Heart right ventricle (tissue), 16 donors: ENCODE results near the gene KRT27. TPM values are rescaled to one million over a fixed set of nuclear protein-coding genes. Genes with fewer than 3 reads are reported as not detected.
"Not testable (repeated sequence)": the region's sequence is repeated elsewhere in the genome, so short reads cannot be mapped to it uniquely, and the experiment has no call there.

ENCODE experiments used
- ATAC-seq, 8 donors: fragments of 200-7000 bp; cut with Tn5 transposase; one replicate each; pipeline ENCODE4 v1.9.1; 2020; ENCODE audit warnings: mild to moderate bottlenecking in 8 of 8, moderate library complexity in 8 of 8, moderate number of reproducible peaks in 1 of 8
- DNase-seq, 2 donors: peaks; one replicate each; pipeline ENCODE4 v3.0.0-alpha.2; 2020
- H3K27ac ChIP-seq, 10 donors: fragments of 200-600 bp; sonication (generic) in 2 of 10; one replicate each; pipeline versions ENCODE4 v1.5.0 to v1.8.0; 2020 to 2022; ENCODE audit warnings: mild to moderate bottlenecking in 3 of 10
- H3K27me3 ChIP-seq, 7 donors: fragments of 200-600 bp; one replicate each; pipeline ENCODE4 v1.8.0; 2021 to 2022; ENCODE audit warnings: mild to moderate bottlenecking in 2 of 7
- H3K36me3 ChIP-seq, 9 donors: fragments of 200-600 bp; sonication (generic) in 1 of 9; one replicate each; pipeline versions ENCODE4 v1.5.0 to v1.8.0; 2020 to 2022; ENCODE audit warnings: mild to moderate bottlenecking in 2 of 9
- H3K4me1 ChIP-seq, 9 donors: fragments of 200-600 bp; sonication (generic) in 1 of 9; one replicate each; pipeline versions ENCODE4 v1.5.0 to v1.8.0; 2020 to 2022; ENCODE audit warnings: mild to moderate bottlenecking in 4 of 9
- H3K4me3 ChIP-seq, 10 donors: fragments of 200-600 bp; sonication (generic) in 2 of 10; one replicate each; pipeline versions ENCODE4 v1.5.0 to v1.8.0; 2020 to 2022; ENCODE audit warnings: mild to moderate bottlenecking in 7 of 10, moderate library complexity in 2 of 10
- H3K9me3 ChIP-seq, 11 donors: fragments of 200-600 bp in 10 of 11; sonication (generic) in 2 of 11; one replicate each; pipeline versions ENCODE4 v1.5.0 to v1.8.0; 2013 to 2022; ENCODE audit warnings: mild to moderate bottlenecking in 2 of 11, control low read depth in 1 of 11, moderate library complexity in 1 of 11
- CTCF ChIP-seq, 9 donors: fragments of 200-600 bp; sonication (generic) in 2 of 9; IDR thresholded peaks; one replicate each; pipeline versions ENCODE4 v1.5.0 to v1.8.0; 2021 to 2022; ENCODE audit warnings: antibody characterized with exemption in 9 of 9, mild to moderate bottlenecking in 5 of 9, moderate library complexity in 1 of 9
- WGBS, 2 donors: extraction: QIAGEN DNeasy Blood & Tissue Kit; methylation state at CpG; one replicate each; pipeline ENCODE4 v1.1.7; 2013; ENCODE audit warnings: inconsistent platforms in 1 of 2; 5-methylcytosine and 5-hydroxymethylcytosine counted together
- intact Hi-C, 10 donors: fragments of 100-400 bp; cut with DNase I; formaldehyde crosslinking; loops; one replicate each; pipeline versions ENCODE4 v1.11.1 to v1.14.2; 2022
- polyA plus RNA-seq, 2 donors: library from polyadenylated mRNA; stranded (reverse); fragments of 200-250 nt; gene quantifications; one replicate each; pipeline ENCODE4 v1.2.3, GENCODE V29; 2013
- total RNA-seq, 10 donors: library from RNA; stranded (reverse); fragmentation: NEBNext Ultra II Directional in 3 of 10; extraction: Animal tissue kit (Norgen Biotek cat#: 25700) in 3 of 10; gene quantifications; one replicate each; pipeline versions ENCODE4 v1.2.1 to v1.2.4, GENCODE V29; 2021 to 2023
- donor health status: Arrhythmogenic right ventricular cardiomyopathy.
- donor health status: ischemic (EF 13 %, LVEDD 7.1; RV severe dilation, severe dysfunction).
- donor health status: healthy with polysubstance abuse.
- donor health status: DM: no; HTN: yes; CAD: no.
- donor health status: DM: no; HTN: no; CAD: no.
- donor health status: ischemic (EF 25% LVEDD 6.9; RV normal size, moderate dysfunction).
- donor health status: ischemic (EF 25% LVEDD 5.7; RV mildly dilated, moderate dysfunction).
- donor health status: healthy.
- donor health status: DM: yes; HTN: yes; CAD: no.
- donor health status: Ischemic cardiomyopathy.
- donor health status: ischemic (EF 35%, LVEDD 5.7; RV mildly dilated, moderate dysfunction).
- donor health status: nonischemic (EF 11% LVEDD 7.7; RV severe dilation, severe dysfunction).
- donor health status: DM: yes; HTN: yes; CAD: no.
- donor health status: PGD.
- donor health status: ischemic (EF 29% LVEDD 5.4; RV normal size, mild dysfunction).
- donor health status: nonischemic (EF 23%, LVEDD 6.1; RV moderate dilation, normal function).

KRT27 gene
- total and polyA plus RNA-seq, 12 donors: 0.21 TPM; not detected in 11

GRCh38 chr17:40753804-40754203 lies 28.5 kb downstream of the KRT27 start:
- peaks cover 0 to 24% (median 2%) of the 10 kb centered on the region in 11 donors for H3K9me3 ChIP-seq
- intact Hi-C loops: no loop called here
- ATAC-seq (no peak), DNase-seq (no peak)
- H3K27me3 ChIP-seq: peaks cover 0 to 40% (median 4%) of the 10 kb centered on the region in 7 donors
- TF ChIP-seq CTCF (IDR thresholded peaks at IDR 0.05): no peak
- no peaks in the 10 kb centered on the region for H3K36me3 ChIP-seq
- no peaks in the 10 kb centered on the region for H3K4me1 ChIP-seq
- no peak overlapping the region for H3K27ac ChIP-seq
- 92 to 96% methylated on average over 3 of the region's 3 CpGs for WGBS, 2 donors
- H3K4me3 ChIP-seq: no peak overlapping the region

- ATAC-seq (no peak), DNase-seq (no peak)
- Histone ChIP-seq H3K36me3 (no peaks in the 10 kb centered on the region), H3K27me3 (peaks cover 0 to 47% (median 10%) of the 10 kb centered on the region in 7 donors), H3K4me3 (no peak overlapping the region), H3K27ac (no peak overlapping the region), H3K4me1 (no peaks in the 10 kb centered on the region), H3K9me3 (peaks cover 0 to 6% (median 0%) of the 10 kb centered on the region in 11 donors)
- WGBS, 2 donors: 82 to 87% methylated on average over 14 of the region's 14 CpGs
- no peak for TF ChIP-seq CTCF (IDR thresholded peaks at IDR 0.05)
- intact Hi-C loops: no loop called here
Observed at GRCh38 chr17:40751065-40751464, 31.3 kb downstream of the KRT27 start.

GRCh38 chr17:40750391-40750790 lies 32.0 kb downstream of the KRT27 start:
- no peak overlapping the region for H3K4me3 ChIP-seq
- no peaks in the 10 kb centered on the region for H3K36me3 ChIP-seq
- peaks cover 0 to 50% (median 10%) of the 10 kb centered on the region in 7 donors for H3K27me3 ChIP-seq
- no peak for TF ChIP-seq CTCF (IDR thresholded peaks at IDR 0.05)
- peaks cover 0 to 6% (median 0%) of the 10 kb centered on the region in 11 donors for H3K9me3 ChIP-seq
- intact Hi-C loops: no loop called here
- DNase-seq (no peak), ATAC-seq (no peak)
- WGBS, 2 donors: 78 to 87% methylated on average over 6 of the region's 6 CpGs
- no peak overlapping the region for H3K27ac ChIP-seq
- no peaks in the 10 kb centered on the region for H3K4me1 ChIP-seq

GRCh38 chr17:40748666-40749065 lies 33.7 kb downstream of the KRT27 start:
- intact Hi-C loops, DNase-seq, H3K4me1 ChIP-seq, H3K36me3 ChIP-seq, ATAC-seq, H3K4me3 ChIP-seq, H3K9me3 ChIP-seq, H3K27ac ChIP-seq: not testable (repeated sequence)
- H3K27me3 ChIP-seq: peaks cover 0 to 53% (median 13%) of the 10 kb centered on the region in 7 donors
- 55 to 66% methylated on average over 1 of the region's 1 CpG for WGBS, 2 donors

GRCh38 chr17:40738553-40738952 lies 43.8 kb downstream of the KRT27 start:
- Histone ChIP-seq H3K27me3 (peaks cover 0 to 24% (median 10%) of the 10 kb centered on the region in 7 donors), H3K4me1 (no peaks in the 10 kb centered on the region), H3K9me3 (peaks cover 0 to 16% (median 3%) of the 10 kb centered on the region in 11 donors), H3K36me3 (no peaks in the 10 kb centered on the region), H3K4me3 (no peak overlapping the region), H3K27ac (no peak overlapping the region)
- WGBS, 2 donors: 48 to 53% methylated on average over 4 of the region's 4 CpGs
- ATAC-seq (no peak), DNase-seq (no peak)
- no peak for TF ChIP-seq CTCF (IDR thresholded peaks at IDR 0.05)
- intact Hi-C loops: no loop called here
